PC-9 (cell line): Measurements from ENCODE around the gene GCLC. TPM values are rescaled to one million over a fixed set of nuclear protein-coding genes. Genes with fewer than 3 reads are reported as not detected.

Experiments used
- BruUV-seq: library from RNA; stranded (reverse); fragments of 400-500 nt; replicated peaks from 2 replicates; lab custom pipeline; 2021; lab: Mats Ljungman, UMichigan
- CTCF ChIA-PET: fragments of 300-600 bp; sonication (Branson Sonifier 250); formaldehyde crosslinking; loops from one replicate; lab custom pipeline; 2022; ENCODE audit warnings: antibody characterized with exemption; lab: Charles Lee
- POLR2A ChIA-PET: fragments of 300-600 bp; sonication (Branson Sonifier 250); formaldehyde crosslinking; loops from one replicate; lab custom pipeline; 2022; ENCODE audit warnings: antibody characterized with exemption; ENCODE audit not compliant: unreplicated experiment; lab: Charles Lee
- DNase-seq, 2 experiments: peaks; one replicate each; pipeline versions ENCODE4 v3.0.0 to v3.0.0-alpha.2; 2015 to 2022; ENCODE audit warnings: mixed read lengths in 1 of 2
- H2AFZ ChIP-seq: fragments of 200-600 bp; sonication (generic); 2 replicates; pipeline ENCODE4 v1.8.1; 2017; ENCODE audit warnings: antibody characterized with exemption
- H3F3A ChIP-seq: fragments of 200-600 bp; sonication (generic); 2 replicates; pipeline ENCODE4 v1.8.1; 2017; ENCODE audit warnings: antibody characterized with exemption, mild to moderate bottlenecking, low read depth; ENCODE audit not compliant: insufficient read depth
- H3K27ac ChIP-seq: fragments of 200-600 bp; sonication (generic); 2 replicates; pipeline ENCODE4 v1.6.1; 2016; ENCODE audit warnings: mixed run types
- H3K27me3 ChIP-seq: fragments of 200-600 bp; sonication (generic); 2 replicates; pipeline ENCODE4 v1.6.1; 2016; ENCODE audit warnings: low read depth, mixed run types; ENCODE audit not compliant: insufficient read depth
- H3K36me3 ChIP-seq: fragments of 200-600 bp; sonication (generic); 2 replicates; pipeline ENCODE4 v1.6.1; 2016; ENCODE audit warnings: low read depth, mixed run types
- H3K4me1 ChIP-seq: fragments of 200-600 bp; sonication (generic); replicated peaks from 2 replicates; pipeline ENCODE4 v1.6.1; 2016; ENCODE audit warnings: mixed run types; ENCODE audit not compliant: insufficient read depth
- H3K4me2 ChIP-seq: fragments of 200-600 bp; sonication (generic); 2 replicates; pipeline ENCODE4 v1.6.1; 2017; ENCODE audit warnings: mixed run types
- H3K4me3 ChIP-seq: fragments of 200-600 bp; sonication (generic); 2 replicates; pipeline ENCODE4 v1.6.1; 2016; ENCODE audit warnings: mixed run types
- H3K79me2 ChIP-seq: fragments of 200-600 bp; sonication (generic); 2 replicates; pipeline ENCODE4 v1.6.1; 2017; ENCODE audit warnings: low read depth, mixed run types
- H3K9me2 ChIP-seq: fragments of 200-600 bp; sonication (generic); 2 replicates; pipeline ENCODE4 v1.8.1; 2017; ENCODE audit warnings: mild to moderate bottlenecking; ENCODE audit not compliant: insufficient read depth
- H3K9me3 ChIP-seq: fragments of 200-600 bp; sonication (generic); 2 replicates; pipeline ENCODE4 v1.8.1; 2016; ENCODE audit warnings: low read depth; ENCODE audit not compliant: insufficient read depth
- H4K20me1 ChIP-seq: fragments of 200-600 bp; sonication (generic); 2 replicates; pipeline ENCODE4 v1.8.1; 2017; ENCODE audit not compliant: insufficient read depth
- CTCF ChIP-seq: fragments of 200-600 bp; sonication (generic); conservative IDR thresholded peaks from 2 replicates; pipeline ENCODE4 v1.6.1; 2017; ENCODE audit warnings: mixed run types, antibody characterized with exemption, mild to moderate bottlenecking, moderate library complexity
- EZH2 ChIP-seq: fragments of 200-600 bp; sonication (generic); IDR thresholded peaks from 2 replicates; pipeline ENCODE4 v1.8.0; 2017; ENCODE audit warnings: antibody characterized with exemption, low read depth
- intact Hi-C: fragments of 100-400 bp; cut with micrococcal nuclease; formaldehyde crosslinking; loops from one replicate; pipeline ENCODE4 v1.10.0; 2022; ENCODE audit not compliant: unreplicated experiment
- total RNA-seq: library from RNA; stranded (reverse); gene quantifications from 2 replicates; pipeline ENCODE4 v1.2.3, GENCODE V29; 2021

The GCLC gene
- total RNA-seq, 1 experiment from 2014 or later, result 213 TPM

DNA sequence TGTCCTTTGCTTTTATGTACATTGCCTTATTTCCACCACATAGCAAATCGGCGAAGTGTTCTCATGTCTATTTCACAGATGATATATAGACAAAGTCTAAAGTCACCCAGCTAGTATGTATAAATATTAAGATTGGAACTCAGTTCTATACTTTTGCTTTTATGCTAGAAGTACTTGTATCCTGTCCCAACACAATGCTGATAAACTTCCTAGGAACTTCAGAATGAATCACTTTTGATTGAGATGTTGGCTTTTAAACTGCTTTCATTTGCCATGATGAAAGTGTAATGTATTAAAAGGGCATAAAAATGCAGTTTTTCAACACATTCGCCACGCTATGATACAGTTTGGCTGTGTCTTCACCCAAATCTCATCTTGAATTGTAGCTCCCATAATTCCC lies 50.8 kb downstream of the GCLC start:
- POLR2A ChIA-PET, result interaction anchor here (0.7 to 0.8 kb wide), 2 partner anchors 205 to 221 kb away, joined by 4 to 6 read pairs; no protein-coding TSS in a partner anchor
- no peak overlapping the region for H3K4me3 ChIP-seq
- no peak overlapping the region for H3K27ac ChIP-seq
- no peaks in the 10 kb centered on the region for H3K27me3 ChIP-seq
- CTCF ChIA-PET, result interaction anchor here (0.8 to 2.0 kb wide), 6 partner anchors 49 to 234 kb away, joined by 3 to 9 read pairs (median 4); no protein-coding TSS in a partner anchor
- peaks cover 13% of the 10 kb centered on the region for H3K36me3 ChIP-seq
- intact Hi-C loops, result loop anchor here (10.0 kb wide), 1 partner anchor 301 kb away; the partner anchor contains the start of gene LRRC1
- H3K9me2 ChIP-seq, result no peaks in the 10 kb centered on the region
- no peaks in the 10 kb centered on the region for H4K20me1 ChIP-seq
- no TSS peak for BruUV-seq
- H3K79me2 ChIP-seq, result no peaks in the 10 kb centered on the region
- peaks cover 27% of the 10 kb centered on the region for H3K4me1 ChIP-seq
- no peak overlapping the region for H2AFZ ChIP-seq
- TF ChIP-seq EZH2 (no peak), CTCF (no peak)
- peaks cover 60% of the 10 kb centered on the region for H3F3A ChIP-seq
- no peaks in the 10 kb centered on the region for H3K9me3 ChIP-seq
- DNase-seq, result no peak
- H3K4me2 ChIP-seq, result no peak overlapping the region

- H3K9me2 ChIP-seq, result no peaks in the 10 kb centered on the region
- peaks cover 56% of the 10 kb centered on the region for H3F3A ChIP-seq
- H3K4me2 ChIP-seq, result no peak overlapping the region
- no peaks in the 10 kb centered on the region for H3K27me3 ChIP-seq
- H3K36me3 ChIP-seq, result peaks cover 8% of the 10 kb centered on the region
- H3K4me1 ChIP-seq, result peaks cover 23% of the 10 kb centered on the region
- POLR2A ChIA-PET, result interaction anchor here (0.6 to 0.8 kb wide), 4 partner anchors 50 to 461 kb away, joined by 4 to 7 read pairs (median 6); no protein-coding TSS in a partner anchor
- no peaks in the 10 kb centered on the region for H4K20me1 ChIP-seq
- no peak for TF ChIP-seq CTCF
- TF ChIP-seq EZH2, result no peak
- intact Hi-C loops, result loop anchor here (1.0 to 10.0 kb wide), 5 partner anchors 55 to 463 kb away; partner anchors contain the start of gene LRRC1
- BruUV-seq, result no TSS peak
- H3K79me2 ChIP-seq, result no peaks in the 10 kb centered on the region
- no peak overlapping the region for H2AFZ ChIP-seq
- H3K4me3 ChIP-seq, result no peak overlapping the region
- CTCF ChIA-PET, result interaction anchor here (0.8 to 2.1 kb wide), 9 partner anchors 50 to 462 kb away, joined by 3 to 9 read pairs (median 5); no protein-coding TSS in a partner anchor
- no peaks in the 10 kb centered on the region for H3K9me3 ChIP-seq
- no peak for DNase-seq
- H3K27ac ChIP-seq, result no peak overlapping the region
Observed at GRCh38 chr6:53493635-53494025, 51.3 kb downstream of the GCLC start.

- Histone ChIP-seq H3F3A (peaks cover 50% of the 10 kb centered on the region), H3K4me2 (no peak overlapping the region), H4K20me1 (no peaks in the 10 kb centered on the region), H3K27me3 (no peaks in the 10 kb centered on the region), H3K4me1 (peaks cover 17% of the 10 kb centered on the region), H3K36me3 (peaks cover 3% of the 10 kb centered on the region; the same call in 1 of the 2 replicates), H3K79me2 (no peaks in the 10 kb centered on the region), H3K4me3 (no peak overlapping the region), H3K9me3 (no peaks in the 10 kb centered on the region), H2AFZ (no peak overlapping the region), H3K9me2 (no peaks in the 10 kb centered on the region), H3K27ac (no peak overlapping the region)
- POLR2A ChIA-PET, result interaction anchor here (0.6 to 0.8 kb wide), 4 partner anchors 51 to 461 kb away, joined by 3 to 7 read pairs (median 4); no protein-coding TSS in a partner anchor
- intact Hi-C loops, result loop anchor here (1.0 to 10.0 kb wide), 5 partner anchors 55 to 463 kb away; partner anchors contain the start of gene LRRC1
- no peak for DNase-seq
- TF ChIP-seq CTCF (peak; percentile 80), EZH2 (no peak)
- BruUV-seq, result no TSS peak
- CTCF ChIA-PET, result interaction anchor here (0.8 to 2.1 kb wide), 8 partner anchors 50 to 463 kb away, joined by 3 to 9 read pairs (median 4); no protein-coding TSS in a partner anchor
Observed at GRCh38 chr6:53492860-53493634, 51.9 kb downstream of the GCLC start.
